ENCODE results near the gene SLFN12L.

GRCh38 chr17:35542990-35543389, 5.5 kb upstream of the SLFN12L start:
- TF ChIP-seq CTCF (IDR thresholded peaks at IDR 0.05) (no peak), POLR2A (IDR thresholded peaks at IDR 0.05) (no peak), EP300 (IDR thresholded peaks at IDR 0.05) (no peak)

Measured in tibial nerve (tissue), 4 donors.